ENCODE data around the gene SPINK14. TPM values are rescaled to one million over a fixed set of nuclear protein-coding genes. Genes with fewer than 3 reads are reported as not detected.

The SPINK14 gene
- total RNA-seq, 2 donors from 2014 or later, result not detected

Other genes with a start within 250 kb of the SPINK14 start
- gene SPINK5, start 104.6 kb upstream of the SPINK14 start, total RNA-seq, result not detected
- gene SPINK6, start 34.5 kb downstream of the SPINK14 start, total RNA-seq, result not detected
- not detected for gene MARCOL, start 70.0 kb downstream of the SPINK14 start, total RNA-seq
- gene SPINK13, start 100.2 kb downstream of the SPINK14 start, total RNA-seq, result not detected
- gene SPINK7, start 143.9 kb downstream of the SPINK14 start, total RNA-seq, result not detected
- not detected for gene SPINK9, start 167.0 kb downstream of the SPINK14 start, total RNA-seq
- 10 to 100 TPM; 48.7 to 60.3 TPM for gene FBXO38, start 215.4 kb downstream of the SPINK14 start, total RNA-seq

Measured in activated naive CD4-positive, alpha-beta T cell treated with anti-CD3 and anti-CD28 coated beads, Interleukin-2, amount 50 U/mL, for 72 hours (primary cell).